A673 (cell line): ENCODE measurements around the gene SMAD5.

Experiments used
- CTCF ChIP-seq: fragments of 300-800, 200-600 bp; sonication (generic); conservative IDR thresholded peaks from 2 replicates; pipeline ENCODE4 v1.5.1; 2017; ENCODE audit warnings: low read depth, mild to moderate bottlenecking, antibody characterized with exemption, low read length, moderate library complexity, mixed read lengths
- EZH2 ChIP-seq: fragments of 200-600 bp; sonication (generic); IDR thresholded peaks from 2 replicates; pipeline ENCODE4 v1.6.1; 2017; ENCODE audit warnings: borderline replicate concordance, low read depth, mild to moderate bottlenecking, mixed read lengths, antibody characterized with exemption, low read length; ENCODE audit not compliant: poor library complexity, severe bottlenecking

- TF ChIP-seq EZH2 (no peak), CTCF (no peak)
These were observed 38.3 kb upstream of the SMAD5 start for GRCh38 chr5:136094189-136094912.
